Activated CD4-positive, alpha-beta T cell treated with anti-CD3 and anti-CD28 coated beads for 36 hours (primary cell): ENCODE results near the gene C19orf47. TPM values are rescaled to one million over a fixed set of nuclear protein-coding genes. Genes with fewer than 3 reads are reported as not detected.
"Not testable (repeated sequence)": the region's sequence is repeated elsewhere in the genome, so short reads cannot be mapped to it uniquely, and the experiment has no call there.

ENCODE experiments used
- ATAC-seq: fragments of 200-7000 bp; cut with Tn5 transposase; one replicate; pipeline ENCODE4 v1.10.0; 2021; ENCODE audit warnings: mild to moderate bottlenecking, moderate library complexity
- CTCF ChIA-PET: fragments of 350-600 bp; sonication (Branson Sonifier 250); formaldehyde crosslinking; loops from one replicate; lab custom pipeline; 2021; ENCODE audit warnings: antibody characterized with exemption; lab: Charles Lee
- POLR2A ChIA-PET: fragments of 350-600 bp; sonication (Branson Sonifier 250); formaldehyde crosslinking; loops from one replicate; lab custom pipeline; 2021; ENCODE audit warnings: antibody characterized with exemption, inconsistent platforms; lab: Charles Lee
- DNase-seq: peaks from one replicate; pipeline ENCODE4 v3.0.0-alpha.2; 2020
- H3K27ac Mint-ChIP-seq: one replicate; pipeline ENCODE4 v1.8.0; 2021; ENCODE audit warnings: mixed read lengths
- H3K27me3 Mint-ChIP-seq: one replicate; pipeline ENCODE4 v1.8.0; 2021; ENCODE audit warnings: mixed read lengths
- H3K36me3 Mint-ChIP-seq: one replicate; pipeline ENCODE4 v1.8.0; 2021; ENCODE audit warnings: low read depth, mixed read lengths
- H3K4me1 Mint-ChIP-seq: one replicate; pipeline ENCODE4 v1.8.0; 2021; ENCODE audit warnings: mixed read lengths
- H3K4me3 Mint-ChIP-seq: one replicate; pipeline ENCODE4 v1.8.0; 2021; ENCODE audit warnings: mild to moderate bottlenecking, moderate library complexity, mixed read lengths
- H3K9me3 Mint-ChIP-seq: one replicate; pipeline ENCODE4 v1.8.0; 2021; ENCODE audit warnings: low read depth, mixed read lengths
- intact Hi-C, 2 experiments: fragments of 100-400 bp; cut with DNase I in 1 of 2; cut with micrococcal nuclease in 1 of 2; formaldehyde crosslinking; loops; one replicate each; pipeline versions ENCODE4 v1.14.2 to v1.15.1; 2022 to 2024; cut with DNase I, micrococcal nuclease
- total RNA-seq, 2 experiments: library from RNA; stranded (reverse); gene quantifications; one replicate each; pipeline ENCODE4 v1.2.3, GENCODE V29; 2021

C19orf47 gene
- total RNA-seq, 2 experiments from 2014 or later, result 15.8 to 17.7 TPM

GRCh38 chr19:40370997-40371801 is 23.0 kb upstream of the C19orf47 start:
- ChIA-PET POLR2A (interaction anchor here (0.6 kb wide), 1 partner anchor 170 kb away, joined by 5 read pairs; no protein-coding TSS in a partner anchor), CTCF (interaction anchor here (1.1 kb wide), 1 partner anchor 9 kb away, joined by 3 read pairs; no protein-coding TSS in a partner anchor)
- Mint-ChIP-seq H3K4me3 (no peak overlapping the region), H3K27ac (no peak overlapping the region), H3K27me3 (no peaks in the 10 kb centered on the region), H3K36me3 (peaks cover 10% of the 10 kb centered on the region), H3K4me1 (peaks cover 2% of the 10 kb centered on the region), H3K9me3 (no peaks in the 10 kb centered on the region)
- intact Hi-C loops, result no loop called here
- ATAC-seq, result no peak
- no peak for DNase-seq

DNA sequence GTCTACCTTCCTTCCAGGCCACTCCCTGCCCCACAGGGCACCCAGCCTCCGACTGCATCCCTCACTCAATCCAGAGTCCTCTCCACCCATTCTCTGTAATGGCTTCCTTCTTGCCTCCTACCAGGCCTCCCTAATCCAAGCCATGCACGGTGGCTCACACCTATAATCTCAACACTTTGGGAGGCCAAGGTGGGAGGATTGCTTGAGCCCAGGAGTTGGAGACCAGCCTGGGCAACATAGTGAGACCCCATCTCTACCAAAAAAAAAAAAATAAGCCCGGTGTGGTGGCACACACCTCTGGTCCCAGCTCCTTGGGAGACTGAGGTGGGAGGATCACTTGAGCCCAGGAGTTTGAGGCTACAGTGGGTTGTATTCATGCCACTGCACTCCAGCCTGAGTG is 22.1 kb upstream of the C19orf47 start:
- intact Hi-C loops, POLR2A ChIA-PET, ATAC-seq, H3K4me3 Mint-ChIP-seq, H3K4me1 Mint-ChIP-seq, H3K27ac Mint-ChIP-seq, H3K9me3 Mint-ChIP-seq, CTCF ChIA-PET, DNase-seq, H3K27me3 Mint-ChIP-seq: not testable (repeated sequence)
- peaks cover 10% of the 10 kb centered on the region for H3K36me3 Mint-ChIP-seq

- CTCF ChIA-PET, result no interaction called here
- ATAC-seq (no peak), DNase-seq (no peak)
- Mint-ChIP-seq H3K27me3 (no peaks in the 10 kb centered on the region), H3K4me1 (peaks cover 9% of the 10 kb centered on the region), H3K36me3 (peaks cover 10% of the 10 kb centered on the region), H3K27ac (no peak overlapping the region), H3K9me3 (no peaks in the 10 kb centered on the region), H3K4me3 (no peak overlapping the region)
- POLR2A ChIA-PET, result no interaction called here
- intact Hi-C loops, result no loop called here
Observed at GRCh38 chr19:40369797-40370196, 21.6 kb upstream of the C19orf47 start.

DNA sequence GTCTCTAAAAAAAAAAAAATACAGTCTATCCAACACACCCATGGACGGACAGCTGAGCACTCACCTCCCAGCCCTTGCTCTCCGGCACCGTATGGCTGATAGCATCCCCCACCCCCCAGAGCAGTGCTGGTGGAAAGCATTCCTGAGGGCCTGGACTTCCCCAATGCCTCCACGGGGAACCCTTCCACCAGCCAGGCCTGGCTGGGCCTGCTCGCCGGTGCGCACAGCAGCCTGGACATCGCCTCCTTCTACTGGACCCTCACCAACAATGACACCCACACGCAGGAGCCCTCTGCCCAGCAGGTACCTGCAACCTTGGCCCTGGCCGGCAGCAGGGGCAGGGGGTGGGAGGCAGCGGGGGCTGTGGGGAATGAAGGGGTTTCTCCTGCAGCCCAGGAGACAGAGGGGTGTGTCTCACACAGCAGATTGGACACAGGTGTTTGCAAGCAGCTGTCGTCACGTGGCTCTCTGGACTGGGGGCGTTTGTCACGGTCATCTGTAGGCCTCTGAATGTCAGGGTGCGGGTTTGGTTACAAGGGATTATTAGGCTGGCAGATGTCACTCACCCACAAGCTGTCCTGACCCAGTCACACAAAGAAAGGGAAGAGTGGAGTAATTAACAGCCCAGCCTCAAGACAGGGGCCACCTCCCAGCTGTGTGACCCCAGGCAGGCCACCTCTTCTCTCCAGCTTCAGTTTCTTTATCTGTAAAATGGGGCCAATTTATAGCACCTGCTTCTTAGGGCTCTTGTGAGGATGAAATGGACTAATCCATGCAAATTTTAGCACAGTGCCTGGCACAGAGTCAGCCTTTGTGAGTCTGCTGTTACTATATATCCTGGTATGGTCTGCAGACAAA is 19.6 kb upstream of the C19orf47 start:
- H3K9me3 Mint-ChIP-seq, result no peaks in the 10 kb centered on the region
- H3K27me3 Mint-ChIP-seq, result no peaks in the 10 kb centered on the region
- DNase-seq (no peak), ATAC-seq (no peak)
- H3K4me3 Mint-ChIP-seq, result no peak overlapping the region
- ChIA-PET POLR2A (no interaction called here), CTCF (interaction anchor here (0.8 kb wide), 1 partner anchor 48 kb away, joined by 3 read pairs; no protein-coding TSS in a partner anchor)
- H3K4me1 Mint-ChIP-seq, result peaks cover 13% of the 10 kb centered on the region
- H3K36me3 Mint-ChIP-seq, result peaks cover 8% of the 10 kb centered on the region
- no peak overlapping the region for H3K27ac Mint-ChIP-seq
- intact Hi-C loops, result no loop called here

- no peak overlapping the region for H3K27ac Mint-ChIP-seq
- ChIA-PET POLR2A (no interaction called here), CTCF (interaction anchor here (0.8 to 1.0 kb wide), 2 partner anchors 9 to 49 kb away, joined by 3 read pairs; no protein-coding TSS in a partner anchor)
- ATAC-seq (no peak), DNase-seq (no peak)
- intact Hi-C loops, result no loop called here
- H3K4me3 Mint-ChIP-seq, result no peak overlapping the region
- no peaks in the 10 kb centered on the region for H3K9me3 Mint-ChIP-seq
- no peaks in the 10 kb centered on the region for H3K27me3 Mint-ChIP-seq
- peaks cover 13% of the 10 kb centered on the region for H3K4me1 Mint-ChIP-seq
- peaks cover 8% of the 10 kb centered on the region for H3K36me3 Mint-ChIP-seq
Observed at GRCh38 chr19:40366697-40367561, 18.7 kb upstream of the C19orf47 start.

DNA sequence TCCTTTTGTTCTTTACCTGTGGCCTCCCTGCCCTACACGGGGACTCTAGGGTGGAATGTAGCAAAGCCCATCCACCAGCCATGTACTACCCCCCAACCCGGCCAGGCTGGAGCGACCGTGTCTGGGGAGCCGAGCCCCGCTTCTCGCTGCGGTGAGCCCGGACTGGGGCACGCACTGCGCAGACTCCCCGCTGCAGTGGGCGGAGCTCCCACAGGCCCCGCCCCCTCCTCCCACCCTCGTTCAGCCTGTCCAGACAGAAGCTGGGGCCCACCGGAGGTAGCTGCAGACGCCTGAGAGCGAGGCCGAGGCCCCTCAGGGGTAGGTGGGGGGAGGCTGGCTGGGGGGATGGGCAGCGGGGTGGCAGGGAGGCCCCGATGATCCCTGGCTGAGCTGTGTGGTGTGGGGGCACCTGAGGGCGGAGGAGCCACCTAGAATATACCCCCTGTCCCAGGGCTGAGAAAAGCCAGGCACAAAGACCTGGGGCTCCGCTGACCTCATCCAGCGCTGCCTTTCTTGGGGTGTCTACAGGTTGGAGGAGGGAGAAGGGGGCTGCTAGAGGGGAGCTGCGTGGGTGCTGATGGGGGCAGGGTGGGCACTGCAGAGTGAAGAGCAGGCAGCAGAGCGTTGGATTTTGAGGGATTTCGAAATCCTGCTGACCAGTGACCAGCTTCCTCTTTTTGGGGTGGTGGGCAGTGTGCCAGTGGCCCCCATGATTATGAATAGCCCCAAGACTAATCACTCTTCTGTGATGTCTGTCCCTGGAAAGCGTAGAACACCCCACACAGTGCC is 17.6 kb upstream of the C19orf47 start:
- ATAC-seq, result peak; percentile 97
- peak overlapping the region; percentile 59 for H3K4me3 Mint-ChIP-seq
- H3K27ac Mint-ChIP-seq, result no peak overlapping the region
- H3K27me3 Mint-ChIP-seq, result no peaks in the 10 kb centered on the region
- peaks cover 13% of the 10 kb centered on the region for H3K4me1 Mint-ChIP-seq
- H3K36me3 Mint-ChIP-seq, result peaks cover 8% of the 10 kb centered on the region
- CTCF ChIA-PET, result interaction anchor here (1.0 kb wide), 1 partner anchor 8 kb away, joined by 3 read pairs; no protein-coding TSS in a partner anchor
- peak; percentile 79 for DNase-seq
- POLR2A ChIA-PET, result no interaction called here
- intact Hi-C loops, result loop anchor here in 1 of 2 experiments (1.0 kb wide), 1 partner anchor 18 kb away; the partner anchor contains the start of genes C19orf47 and PLD3
- H3K9me3 Mint-ChIP-seq, result no peaks in the 10 kb centered on the region

DNA sequence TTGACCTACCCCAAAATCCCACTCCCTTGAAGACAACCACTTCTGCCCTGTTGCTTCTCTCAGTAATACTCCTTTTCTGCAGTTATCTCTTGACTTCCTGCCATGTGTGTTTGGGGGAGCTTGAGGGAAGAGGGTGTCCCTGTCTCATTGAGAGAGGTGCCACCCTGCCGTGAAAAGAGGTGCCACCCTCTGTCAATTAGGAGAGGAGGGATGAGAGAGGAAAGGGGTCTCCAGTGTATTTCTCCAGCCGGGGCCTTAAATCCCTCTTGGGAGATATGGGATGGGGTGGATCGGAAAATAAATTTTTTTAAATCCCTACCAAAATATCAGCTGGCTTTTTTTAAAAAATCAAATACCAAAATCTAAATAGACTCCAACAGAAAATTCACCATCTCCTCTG is 16.8 kb upstream of the C19orf47 start:
- Mint-ChIP-seq H3K4me3 (peak overlapping the region; percentile 59), H3K36me3 (peaks cover 3% of the 10 kb centered on the region), H3K4me1 (peaks cover 13% of the 10 kb centered on the region), H3K27ac (no peak overlapping the region), H3K9me3 (no peaks in the 10 kb centered on the region), H3K27me3 (no peaks in the 10 kb centered on the region)
- DNase-seq, result no peak
- CTCF ChIA-PET, result no interaction called here
- POLR2A ChIA-PET, result no interaction called here
- intact Hi-C loops, result loop anchor here in 1 of 2 experiments (1.0 kb wide), 1 partner anchor 17 kb away; the partner anchor contains the start of genes C19orf47 and PLD3
- ATAC-seq, result no peak

GRCh38 chr19:40363069-40363468 is 14.9 kb upstream of the C19orf47 start:
- H3K4me1 Mint-ChIP-seq, result peaks cover 13% of the 10 kb centered on the region
- no peak for ATAC-seq
- DNase-seq, result no peak
- no peaks in the 10 kb centered on the region for H3K9me3 Mint-ChIP-seq
- ChIA-PET POLR2A (no interaction called here), CTCF (interaction anchor here (1.5 kb wide), 1 partner anchor 101 kb away, joined by 3 read pairs; no protein-coding TSS in a partner anchor)
- no peak overlapping the region for H3K4me3 Mint-ChIP-seq
- no peaks in the 10 kb centered on the region for H3K27me3 Mint-ChIP-seq
- no peak overlapping the region for H3K27ac Mint-ChIP-seq
- H3K36me3 Mint-ChIP-seq, result peaks cover 2% of the 10 kb centered on the region
- intact Hi-C loops, result no loop called here

- ATAC-seq, result no peak
- Mint-ChIP-seq H3K9me3 (no peaks in the 10 kb centered on the region), H3K4me1 (peaks cover 13% of the 10 kb centered on the region), H3K36me3 (peaks cover 2% of the 10 kb centered on the region), H3K27ac (no peak overlapping the region), H3K4me3 (no peak overlapping the region), H3K27me3 (no peaks in the 10 kb centered on the region)
- DNase-seq, result no peak
- ChIA-PET POLR2A (no interaction called here), CTCF (no interaction called here)
- intact Hi-C loops, result no loop called here
Observed at GRCh38 chr19:40362160-40362559, 14.0 kb upstream of the C19orf47 start.

DNA sequence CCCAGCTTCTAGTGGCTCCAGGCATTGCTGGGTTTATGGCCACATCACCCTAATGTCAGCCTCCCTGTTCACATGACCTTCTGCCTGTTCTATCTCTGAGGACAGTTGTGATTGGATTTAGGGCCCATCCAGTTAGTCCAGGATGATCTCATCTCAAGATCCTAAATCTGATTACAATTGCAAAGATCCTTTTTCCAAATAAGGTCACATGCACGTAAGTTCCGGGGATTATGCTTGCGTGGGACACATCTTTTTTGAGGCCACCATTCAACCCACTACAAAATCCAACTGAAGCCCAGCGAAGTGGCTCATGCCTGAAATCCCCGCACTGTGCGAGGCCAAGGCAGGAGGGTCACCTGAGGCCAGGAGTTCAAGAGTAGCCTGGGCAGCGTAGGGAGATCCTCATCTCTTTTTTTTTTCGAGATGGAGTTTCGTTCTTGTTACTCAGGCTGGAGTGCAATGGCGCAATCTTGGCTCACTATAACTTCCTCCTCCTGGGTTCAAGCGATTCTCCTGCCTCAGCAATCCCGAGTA is 12.6 kb upstream of the C19orf47 start:
- ChIA-PET POLR2A (no interaction called here), CTCF (no interaction called here)
- no peak overlapping the region for H3K27ac Mint-ChIP-seq
- DNase-seq (no peak), ATAC-seq (no peak)
- no peaks in the 10 kb centered on the region for H3K36me3 Mint-ChIP-seq
- peaks cover 19% of the 10 kb centered on the region for H3K4me1 Mint-ChIP-seq
- intact Hi-C loops, result no loop called here
- H3K4me3 Mint-ChIP-seq, result no peak overlapping the region
- no peaks in the 10 kb centered on the region for H3K27me3 Mint-ChIP-seq
- no peaks in the 10 kb centered on the region for H3K9me3 Mint-ChIP-seq
